HG02798 (cell line): Measurements from ENCODE around the gene ST7L.
"Not testable (repeated sequence)": the region's sequence is repeated elsewhere in the genome, so short reads cannot be mapped to it uniquely, and the experiment has no call there.

Source experiments
- ATAC-seq: cut with Tn5 transposase; IDR thresholded peaks from one replicate; pipeline ENCODE4 v1.9.1; 2021; ENCODE audit warnings: mild to moderate bottlenecking; ENCODE audit not compliant: unreplicated experiment, poor library complexity

Gene ST7L, protein sequence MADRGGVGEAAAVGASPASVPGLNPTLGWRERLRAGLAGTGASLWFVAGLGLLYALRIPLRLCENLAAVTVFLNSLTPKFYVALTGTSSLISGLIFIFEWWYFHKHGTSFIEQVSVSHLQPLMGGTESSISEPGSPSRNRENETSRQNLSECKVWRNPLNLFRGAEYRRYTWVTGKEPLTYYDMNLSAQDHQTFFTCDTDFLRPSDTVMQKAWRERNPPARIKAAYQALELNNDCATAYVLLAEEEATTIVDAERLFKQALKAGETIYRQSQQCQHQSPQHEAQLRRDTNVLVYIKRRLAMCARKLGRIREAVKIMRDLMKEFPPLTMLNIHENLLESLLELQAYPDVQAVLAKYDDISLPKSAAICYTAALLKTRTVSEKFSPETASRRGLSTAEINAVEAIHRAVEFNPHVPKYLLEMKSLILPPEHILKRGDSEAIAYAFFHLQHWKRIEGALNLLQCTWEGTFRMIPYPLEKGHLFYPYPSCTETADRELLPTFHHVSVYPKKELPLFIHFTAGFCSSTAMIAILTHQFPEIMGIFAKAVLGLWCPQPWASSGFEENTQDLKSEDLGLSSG

DNA sequence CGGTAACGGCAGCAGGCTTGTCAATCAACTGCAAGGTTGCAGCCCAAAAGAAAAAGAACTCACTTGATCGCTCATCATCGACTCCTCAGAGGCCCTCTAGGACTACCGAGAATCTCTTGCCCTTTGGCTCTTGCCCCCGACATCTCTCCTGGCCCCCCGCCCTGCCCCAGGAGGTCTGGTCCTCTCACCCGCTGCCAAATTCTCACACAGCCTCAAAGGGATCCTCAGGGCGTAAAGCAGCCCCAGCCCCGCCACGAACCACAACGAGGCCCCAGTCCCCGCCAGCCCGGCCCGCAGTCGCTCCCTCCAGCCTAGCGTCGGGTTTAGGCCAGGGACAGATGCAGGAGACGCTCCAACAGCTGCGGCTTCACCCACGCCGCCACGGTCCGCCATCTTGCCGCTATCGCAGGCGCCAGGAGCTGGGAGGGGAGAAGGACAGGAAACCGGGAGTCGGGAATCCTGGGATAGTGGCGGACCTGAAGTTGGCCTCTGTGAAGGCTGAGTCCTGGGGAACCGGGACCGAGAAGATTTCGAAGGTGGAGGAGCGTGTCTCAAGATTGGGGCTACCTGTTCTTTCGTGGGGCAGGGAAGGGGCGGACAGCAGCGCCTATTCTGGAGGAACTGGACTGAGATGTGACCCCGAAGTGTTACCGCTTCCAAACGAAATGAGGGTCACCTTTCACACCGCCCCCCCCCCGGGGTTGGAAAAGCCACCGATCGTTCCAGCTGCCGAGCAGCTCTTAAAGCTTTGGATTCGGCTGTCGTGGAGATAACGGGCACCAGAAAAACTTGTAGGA lies at the start of gene ST7L:
TSS of gene ST7L (minus strand) at position 421 of the 797 bp plus-strand sequence. CDS start at position 393, 28 bp downstream.
- ATAC-seq: no peak

DNA sequence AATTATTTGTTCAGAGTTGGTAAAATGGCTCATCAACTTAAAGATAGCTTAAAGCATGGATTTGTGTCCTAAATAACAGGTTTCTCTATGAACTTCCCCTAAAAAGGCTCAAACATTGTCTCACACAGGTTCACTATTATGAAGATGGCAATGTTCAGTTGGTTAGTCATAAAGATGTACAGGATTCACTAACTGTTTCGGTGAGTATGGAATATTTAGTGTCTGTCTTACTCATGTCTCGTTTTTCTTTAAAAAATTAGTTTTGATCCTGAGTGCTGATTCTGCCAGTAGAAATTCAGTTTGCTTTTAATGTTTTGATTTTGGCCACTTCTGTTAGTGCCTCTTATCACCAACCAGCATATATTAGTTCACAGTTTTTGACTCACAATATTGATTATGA lies 48.0 kb upstream of the ST7L start:
- no peak for ATAC-seq

DNA sequence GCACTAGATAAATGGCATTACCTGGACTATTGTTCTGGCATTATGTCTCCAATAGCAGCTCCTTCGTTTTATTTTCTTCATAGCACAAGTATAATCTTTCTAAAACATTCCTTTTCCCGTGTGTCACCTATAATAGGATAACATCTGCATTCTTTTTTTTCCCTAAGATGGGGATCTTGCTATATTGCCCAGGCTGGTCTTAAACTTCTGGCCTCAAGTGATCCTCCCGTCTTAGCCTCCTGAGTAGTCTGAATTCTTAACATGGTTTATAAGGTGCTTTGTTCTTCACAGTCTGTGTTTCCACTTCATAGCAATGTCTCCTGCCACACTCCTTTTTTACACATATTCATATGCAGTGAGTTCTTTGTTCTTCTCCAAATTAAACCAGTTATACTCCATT lies 46.9 kb upstream of the ST7L start:
- no peak for ATAC-seq

DNA sequence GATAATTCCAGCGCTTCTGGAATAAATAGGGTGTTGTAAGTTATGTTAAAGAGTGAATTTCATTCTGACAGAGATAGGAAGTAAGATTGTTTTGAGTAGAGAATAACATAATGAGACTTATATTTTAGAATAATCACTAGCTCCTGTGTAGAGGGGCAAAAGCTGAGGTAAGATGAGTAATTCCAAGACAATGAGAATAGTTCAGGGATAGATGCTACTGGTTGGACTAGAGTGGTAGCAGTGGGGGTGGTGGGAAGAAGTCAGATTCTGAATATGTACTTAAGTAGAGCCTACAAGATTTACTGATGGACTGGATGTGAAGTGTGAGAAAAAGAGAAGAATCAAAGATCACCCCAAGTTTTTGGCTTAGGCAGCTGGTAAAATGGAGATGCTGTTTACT lies 32.3 kb upstream of the ST7L start:
- no peak for ATAC-seq

DNA sequence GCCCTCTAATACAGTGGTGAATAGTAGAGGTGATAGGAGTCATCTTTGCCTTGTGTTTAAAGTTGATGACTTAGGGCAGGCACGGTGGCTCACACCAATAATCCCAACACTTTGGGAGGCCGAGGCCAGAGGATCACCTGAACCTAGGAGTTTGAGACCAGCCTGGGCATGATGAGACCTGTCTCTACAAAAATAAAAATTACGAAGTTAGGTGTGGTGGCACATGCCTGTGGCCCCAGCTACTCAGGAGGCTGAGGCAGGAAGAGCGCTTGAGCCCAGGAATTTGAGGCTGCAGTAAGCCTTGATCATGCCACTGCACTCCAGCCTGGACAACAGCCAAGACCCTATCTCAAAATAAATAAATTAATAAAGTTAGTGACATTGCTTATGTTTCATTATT lies 27.3 kb upstream of the ST7L start:
- ATAC-seq: no peak

DNA sequence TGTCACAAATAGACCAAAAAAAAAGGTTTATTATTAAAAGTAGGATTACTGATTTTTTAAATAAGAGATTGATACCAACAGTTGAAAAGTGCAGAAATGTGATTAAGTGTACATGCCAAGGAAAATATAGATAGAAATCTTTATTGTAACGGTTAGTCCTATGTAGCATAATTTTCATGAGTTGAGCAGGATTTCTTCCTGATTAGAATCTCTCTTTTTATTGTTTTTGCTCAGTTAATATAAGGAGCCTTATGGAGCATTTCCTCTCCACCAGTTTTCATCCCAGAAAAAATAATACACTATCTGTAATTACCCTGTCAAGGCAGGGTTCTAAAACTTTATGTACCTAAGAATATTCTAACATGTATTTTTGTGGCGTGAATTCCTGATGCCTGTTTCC lies 24.1 kb upstream of the ST7L start:
- no peak for ATAC-seq

DNA sequence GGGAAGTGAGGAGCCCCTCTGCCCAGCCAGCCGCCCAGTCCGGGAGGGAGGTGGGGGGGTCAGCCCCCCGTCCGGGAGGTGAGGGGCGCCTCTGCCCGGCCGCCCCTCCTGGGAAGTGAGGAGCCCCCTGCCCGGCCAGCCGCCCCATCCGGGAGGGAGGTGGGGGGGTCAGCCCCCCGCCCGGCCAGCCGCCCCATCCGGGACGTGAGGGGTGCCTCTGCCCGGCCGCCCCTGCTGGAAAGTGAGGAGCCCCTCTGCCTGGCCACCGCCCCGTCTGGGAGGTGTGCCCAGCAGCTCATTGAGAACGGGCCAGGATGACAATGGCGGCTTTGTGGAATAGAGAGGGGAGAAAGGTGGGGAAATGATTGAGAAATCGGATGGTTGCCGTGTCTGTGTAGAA lies 21.5 kb upstream of the ST7L start:
- not testable (repeated sequence) for ATAC-seq

DNA sequence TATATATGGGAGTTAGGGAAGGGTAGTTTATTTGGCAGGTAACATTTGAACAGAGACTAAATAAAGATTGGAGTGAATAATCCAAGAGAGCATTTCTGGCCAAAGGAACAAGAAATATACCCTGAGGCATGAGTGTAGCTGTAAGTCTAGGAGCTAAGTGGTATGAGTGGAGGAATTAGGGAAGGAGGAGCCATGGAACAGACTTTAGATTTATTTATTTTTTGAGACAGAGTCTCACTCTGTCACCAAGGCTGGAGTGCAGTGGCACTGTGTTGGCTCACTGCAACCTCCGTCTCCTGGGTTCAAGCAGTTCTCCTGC lies 19.1 kb upstream of the ST7L start:
- no peak for ATAC-seq

DNA sequence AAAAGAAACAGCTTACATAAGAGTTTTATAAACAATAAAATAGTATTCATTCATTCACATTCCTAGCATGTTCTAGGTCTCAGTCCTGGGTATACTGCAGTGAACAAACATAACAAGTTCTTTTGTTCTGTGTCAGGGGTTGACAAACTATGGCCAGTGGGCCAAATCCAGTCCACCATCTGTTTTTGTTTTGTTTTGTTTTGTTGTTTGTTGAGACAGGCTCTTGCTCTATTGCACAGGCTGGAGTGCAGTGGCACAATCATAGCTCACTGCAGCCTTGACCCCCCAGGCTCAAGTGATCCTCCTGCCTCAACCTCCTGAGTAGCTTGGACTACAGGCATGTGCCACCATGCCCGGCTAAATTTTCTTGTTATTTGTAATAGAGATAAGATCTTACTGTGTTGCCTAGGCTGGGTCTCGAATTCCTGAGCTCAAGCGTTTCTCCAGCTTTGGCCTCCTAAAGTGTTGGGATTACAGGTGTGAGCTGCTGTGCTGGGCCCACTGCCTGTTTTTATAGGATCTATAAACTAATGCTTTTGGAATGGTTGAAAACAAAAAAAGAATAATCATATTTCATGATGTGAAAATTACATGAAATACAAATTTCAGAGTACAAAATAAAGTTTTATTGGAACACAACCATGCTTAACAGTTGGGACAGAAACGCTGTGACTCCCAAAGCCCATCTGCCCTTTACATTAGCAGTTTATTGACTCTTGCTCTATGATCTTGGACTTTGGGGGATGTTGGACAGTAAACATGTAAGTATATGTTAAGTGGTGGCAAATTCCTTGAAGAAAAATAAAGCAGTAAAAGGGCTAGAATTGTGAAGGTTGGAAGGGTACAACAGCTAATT lies 18.5 kb upstream of the ST7L start:
- no peak for ATAC-seq

DNA sequence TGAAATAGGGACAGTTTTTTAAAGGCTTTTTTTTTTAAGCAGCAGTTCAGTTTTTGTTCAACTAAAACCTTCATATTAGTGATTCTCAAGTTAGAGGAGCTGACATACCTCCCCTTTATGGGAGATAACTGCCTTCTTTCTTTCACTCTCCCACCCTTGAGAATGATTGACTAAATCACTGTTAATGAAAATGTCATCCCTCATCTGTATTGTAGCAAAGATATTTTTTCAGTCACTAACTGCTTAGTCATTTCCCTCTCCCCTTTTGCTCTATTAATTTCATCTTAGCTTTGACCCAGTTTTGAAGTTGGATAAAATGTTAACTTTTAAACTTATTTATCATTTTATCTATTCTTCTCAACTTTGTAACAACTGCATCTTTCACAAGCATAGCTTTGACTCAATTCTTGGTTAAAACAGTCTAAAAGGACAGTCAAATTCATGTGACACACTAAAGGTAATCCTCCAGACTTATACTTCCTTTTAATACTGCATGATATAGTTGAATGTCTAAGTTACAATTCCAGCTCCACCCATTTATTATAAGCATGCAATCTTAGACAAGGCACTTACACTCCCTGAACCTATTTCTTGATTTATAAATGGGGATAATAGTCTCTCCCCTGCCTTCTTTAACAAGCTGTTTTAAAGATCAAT lies 17.8 kb upstream of the ST7L start:
- no peak for ATAC-seq

DNA sequence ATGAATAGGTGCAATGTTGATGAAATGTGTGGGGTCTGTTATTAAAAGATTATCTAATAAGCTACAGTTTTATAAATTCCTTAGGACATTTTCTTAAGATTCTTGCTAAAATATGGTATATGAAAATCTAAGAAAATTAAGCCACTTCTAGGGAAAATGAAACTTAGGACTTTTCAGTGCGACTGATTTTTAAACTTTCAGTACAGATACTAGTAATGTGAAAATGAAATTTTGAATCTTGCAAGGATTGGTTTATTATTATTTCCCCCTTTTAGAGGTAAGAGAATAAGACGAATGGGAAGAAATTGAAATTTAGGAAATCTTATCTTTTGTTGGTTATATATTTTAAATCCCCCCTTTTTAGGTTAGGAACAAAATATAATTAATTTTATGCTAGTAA lies 17.1 kb upstream of the ST7L start:
- no peak for ATAC-seq

DNA sequence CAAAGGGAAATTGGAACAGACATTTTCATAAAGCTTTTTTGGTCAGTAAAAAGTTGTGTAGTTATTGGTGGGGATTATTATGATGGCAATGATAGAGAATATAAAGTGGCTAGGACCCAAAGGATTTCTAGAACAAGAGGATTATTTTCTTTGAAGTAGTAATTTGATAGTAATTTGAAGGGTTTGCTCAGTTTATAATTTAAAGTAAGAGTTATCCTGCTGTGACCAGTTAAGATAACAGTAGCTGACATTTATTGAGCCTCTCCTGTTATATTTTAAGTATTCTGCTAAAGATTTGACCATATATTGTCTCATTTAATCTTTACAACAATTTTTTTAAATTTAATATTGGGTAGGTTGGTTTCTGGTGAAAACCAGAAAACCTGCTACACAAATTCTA lies 15.4 kb upstream of the ST7L start:
- ATAC-seq: no peak

DNA sequence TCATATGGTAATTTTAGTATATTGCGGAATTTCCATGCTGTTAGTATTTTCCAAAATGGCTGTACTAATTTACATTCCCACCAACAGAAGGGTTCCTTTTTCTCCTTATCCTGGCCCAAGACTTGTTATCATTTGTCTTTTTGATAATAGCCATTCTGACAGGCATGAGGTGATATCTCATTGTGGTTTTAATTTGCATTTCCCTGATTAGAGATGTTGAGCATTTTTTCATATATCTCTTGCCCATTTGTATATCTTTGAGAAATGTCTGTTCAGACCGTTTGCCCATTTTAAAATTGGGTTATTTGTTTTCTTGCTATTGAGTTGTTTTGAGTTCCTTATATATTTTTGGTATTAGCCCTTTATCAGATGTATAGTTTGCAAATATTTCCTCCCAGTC lies 14.7 kb upstream of the ST7L start:
- ATAC-seq: no peak

DNA sequence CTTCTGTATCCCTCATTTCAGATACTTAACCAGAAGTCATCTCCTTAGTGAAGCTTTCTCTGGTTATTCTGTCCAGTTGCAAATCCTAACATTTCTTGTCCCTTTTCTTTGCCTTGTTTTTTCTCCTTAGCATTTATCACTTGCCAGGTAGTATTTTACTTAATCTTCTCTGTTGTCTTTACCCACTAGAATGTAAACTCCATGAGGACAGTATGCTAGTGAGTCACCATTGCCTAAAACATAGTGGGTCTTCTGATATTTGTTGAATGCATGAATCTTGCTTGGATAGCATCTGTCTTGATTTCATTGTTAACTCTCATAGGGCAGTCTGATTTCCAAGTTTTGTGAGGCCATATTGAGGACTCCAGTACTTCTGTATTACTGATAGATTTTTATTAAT lies 10.3 kb upstream of the ST7L start:
- ATAC-seq: no peak

DNA sequence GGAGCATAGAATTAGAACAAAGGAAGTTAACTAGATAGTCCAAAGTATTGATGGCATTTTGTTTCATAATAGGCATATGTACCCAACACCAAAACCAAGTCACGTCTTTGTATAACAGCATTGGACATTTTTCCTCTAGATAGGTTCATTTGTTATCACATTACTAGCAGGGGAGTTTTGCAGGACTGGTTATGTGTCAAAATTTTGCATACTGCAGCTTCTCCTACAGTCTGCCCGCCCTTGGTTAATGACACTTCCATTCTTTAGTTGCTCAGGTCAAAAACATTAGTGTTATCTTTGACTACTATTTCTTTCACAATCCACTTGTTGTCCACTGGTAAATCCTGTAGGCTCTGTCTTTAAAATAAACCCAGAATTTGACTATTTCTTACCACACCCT lies 9.6 kb upstream of the ST7L start:
- peak; percentile 56 for ATAC-seq

DNA sequence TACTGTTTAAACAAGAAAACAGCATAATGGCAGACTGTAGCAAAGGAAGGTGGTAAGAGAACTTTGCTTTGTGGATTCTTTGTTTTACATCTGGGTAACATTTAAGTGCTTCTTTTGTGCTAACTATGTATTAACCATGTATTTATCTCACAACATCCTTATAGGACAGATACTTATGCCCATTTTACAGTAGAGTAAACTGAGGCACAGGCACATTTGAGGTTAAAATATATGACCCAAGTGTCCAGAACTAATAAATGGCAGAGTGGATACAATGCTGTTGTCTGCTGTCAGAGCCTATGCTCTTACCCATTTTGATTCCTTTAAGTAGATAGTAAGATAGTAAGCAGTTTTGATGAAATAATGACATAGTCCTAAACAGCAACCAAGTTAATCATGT lies 7.9 kb upstream of the ST7L start:
- ATAC-seq: no peak

DNA sequence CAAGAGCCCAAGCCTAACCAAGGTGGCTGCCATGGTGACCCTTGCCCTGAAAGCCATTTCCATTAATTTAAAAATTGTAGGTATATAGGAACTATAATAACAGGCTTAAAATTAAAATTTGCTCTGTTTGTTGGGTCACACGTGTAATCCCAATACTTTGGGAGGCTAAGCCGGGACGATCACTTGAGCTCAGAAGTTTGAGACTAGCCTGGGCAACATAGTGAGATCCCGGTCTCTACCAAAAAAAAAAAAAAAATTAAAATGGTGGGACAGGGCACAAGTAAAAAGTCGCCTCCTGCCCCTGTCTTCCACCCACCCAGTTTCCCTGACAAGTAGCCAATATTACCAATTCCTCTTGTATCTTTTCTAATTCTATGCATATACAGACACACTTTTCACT lies 7.3 kb upstream of the ST7L start:
- no peak for ATAC-seq

DNA sequence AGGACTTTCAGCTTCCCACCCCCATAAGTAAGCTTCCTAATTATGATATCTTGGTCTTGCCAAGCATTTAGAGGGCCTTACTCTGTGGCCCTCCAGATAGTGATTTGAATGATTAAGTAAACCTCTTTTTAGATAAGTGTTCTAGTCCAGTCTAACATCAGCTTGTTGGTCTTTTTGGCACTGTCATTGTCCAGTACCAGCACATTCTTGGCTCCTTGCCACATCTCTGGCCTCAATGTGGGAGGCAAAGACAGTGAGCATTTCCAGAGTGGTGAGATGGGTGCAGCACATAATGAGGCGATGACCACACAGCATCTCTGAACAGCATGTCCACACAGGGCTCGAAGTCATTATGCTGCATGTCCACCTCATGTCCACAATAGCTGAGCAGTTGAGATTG lies 6.8 kb upstream of the ST7L start:
- no peak for ATAC-seq

DNA sequence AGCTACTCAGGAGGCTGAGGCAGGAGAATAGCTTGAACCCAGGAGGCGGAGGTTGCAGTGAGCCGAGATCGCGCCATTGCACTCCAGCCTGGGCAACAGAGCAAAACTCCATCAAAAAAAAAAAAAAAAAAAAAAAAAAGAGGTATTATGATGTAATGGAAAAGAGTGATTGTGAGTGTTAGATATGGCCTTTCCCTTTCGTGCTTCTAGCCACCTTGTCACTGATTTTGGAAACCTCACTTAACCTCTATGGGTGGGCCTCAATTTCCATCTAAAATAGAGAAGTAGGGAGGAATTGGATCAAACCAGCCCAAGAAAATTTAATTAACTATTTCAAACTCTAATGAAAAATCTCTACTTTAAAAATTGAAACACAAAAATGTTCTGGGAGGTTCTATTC lies 5.6 kb upstream of the ST7L start:
- ATAC-seq: not testable (repeated sequence)

DNA sequence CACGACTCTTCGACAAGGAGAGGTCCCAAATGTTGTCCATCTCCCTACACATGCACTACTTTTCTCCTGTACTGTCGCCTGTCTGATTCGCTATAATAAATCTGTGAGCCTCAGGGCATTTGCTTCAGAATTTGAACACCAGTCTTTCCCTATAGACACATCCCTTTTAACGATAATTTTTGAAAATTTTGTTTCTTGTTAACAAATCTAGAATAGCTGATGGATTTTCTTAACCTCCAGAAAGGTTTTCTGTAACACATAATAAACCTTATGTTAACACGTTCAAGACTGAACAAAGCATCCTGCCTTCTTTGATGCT lies 1.4 kb upstream of the ST7L start:
- no peak for ATAC-seq
